SKM-1 treated with dmso at 0.1 percent for 144 hours (cell line): ENCODE measurements around the gene RUNX1.
A peak's percentile ranks its signal among the peaks of the same experiment; 100 is the strongest.

Source experiments
- DNase-seq: peaks from one replicate; lab custom pipeline; 2025; ENCODE audit not compliant: unreplicated experiment; lab: John Stamatoyannopoulos, UW

Gene RUNX1

DNA sequence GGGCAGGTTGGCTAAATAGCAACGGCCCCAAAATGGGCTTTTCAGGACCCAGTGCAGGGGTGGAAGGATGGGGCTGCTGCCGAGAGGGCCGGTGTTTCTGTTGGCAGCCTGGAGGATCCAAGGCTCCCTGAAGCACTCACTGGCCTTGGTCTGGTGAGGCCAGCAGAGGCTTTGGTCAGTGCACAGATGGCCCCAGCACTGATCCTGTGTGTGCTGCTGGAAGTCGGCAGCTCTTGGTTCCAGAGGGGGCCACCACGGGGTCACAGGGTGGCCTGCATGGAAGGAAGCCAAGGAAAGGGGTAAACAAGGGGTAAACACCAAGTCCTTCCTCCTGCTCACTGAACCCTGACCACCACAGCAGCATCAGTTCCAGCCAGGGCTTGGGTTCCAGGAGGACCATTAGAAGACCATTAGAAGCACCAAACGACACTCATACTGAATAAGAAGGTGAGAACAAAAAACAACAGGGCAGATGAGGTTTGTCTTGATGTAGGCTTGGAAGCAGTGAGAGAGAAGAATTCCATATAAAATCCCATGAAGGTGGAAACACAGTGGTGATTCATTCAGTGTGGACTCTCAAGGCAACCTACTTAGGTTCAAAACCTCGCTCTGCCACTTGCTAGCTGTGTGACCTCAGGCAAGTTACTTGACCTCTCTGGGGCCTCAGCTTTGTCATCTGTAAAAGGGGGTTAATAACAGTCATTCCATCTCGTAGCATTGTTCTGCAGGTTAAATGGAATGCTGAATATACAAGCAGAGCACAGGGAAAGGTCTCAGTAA lies 184.5 kb downstream of the RUNX1 start:
- no peak for DNase-seq

GRCh38 chr21:34862951-34863350 lies 186.2 kb downstream of the RUNX1 start:
- no peak for DNase-seq

DNA sequence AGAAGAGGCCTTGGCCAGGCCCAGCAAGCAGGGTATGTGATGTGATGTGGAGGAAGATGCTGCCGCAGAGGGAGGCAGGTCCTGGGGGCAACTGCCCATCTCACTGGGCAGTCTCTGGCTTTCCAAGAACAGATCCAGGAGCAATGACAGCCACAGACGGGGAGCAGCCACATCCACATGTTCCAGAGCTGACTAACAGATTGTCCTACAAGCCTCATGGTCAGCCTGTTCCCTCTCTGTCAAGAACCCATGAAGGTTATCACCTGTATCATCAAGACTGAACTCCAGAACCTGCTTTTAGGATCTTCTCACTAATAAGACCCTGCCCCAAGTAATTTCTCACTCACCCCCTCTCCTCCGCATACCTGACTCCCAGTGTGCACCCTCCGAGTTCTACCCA lies 187.8 kb downstream of the RUNX1 start:
- DNase-seq, result no peak

DNA sequence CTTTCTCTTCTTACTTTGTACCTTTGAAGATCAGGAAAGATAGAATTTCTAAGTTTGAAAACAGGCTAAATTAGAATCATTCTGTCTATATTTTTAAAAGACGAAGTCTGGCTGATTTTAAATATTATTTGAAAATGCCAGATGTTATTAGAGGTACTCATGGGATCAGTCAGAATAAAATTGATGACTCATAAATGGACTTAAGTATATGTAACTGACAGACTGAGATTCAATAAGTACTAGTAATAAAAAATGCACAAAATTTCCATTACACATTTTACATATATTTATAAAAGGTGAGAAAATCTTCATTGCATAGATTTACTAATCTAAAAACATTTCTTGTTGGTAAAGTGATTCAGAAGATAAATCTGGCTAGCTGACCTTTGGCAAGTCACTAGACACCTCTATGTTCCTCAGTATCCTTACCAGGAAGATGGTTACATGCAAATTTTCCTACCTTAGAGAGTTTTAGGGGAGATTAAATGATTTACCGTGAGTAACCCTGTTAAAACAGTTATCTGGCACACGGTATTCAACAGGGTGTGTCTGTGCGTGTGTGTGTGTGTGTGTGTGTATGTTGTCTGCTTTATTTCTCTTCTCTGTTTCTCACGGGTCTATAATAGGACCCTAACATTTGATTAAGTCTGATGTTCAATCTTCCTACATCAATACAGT lies 189.0 kb downstream of the RUNX1 start:
- no peak for DNase-seq

DNA sequence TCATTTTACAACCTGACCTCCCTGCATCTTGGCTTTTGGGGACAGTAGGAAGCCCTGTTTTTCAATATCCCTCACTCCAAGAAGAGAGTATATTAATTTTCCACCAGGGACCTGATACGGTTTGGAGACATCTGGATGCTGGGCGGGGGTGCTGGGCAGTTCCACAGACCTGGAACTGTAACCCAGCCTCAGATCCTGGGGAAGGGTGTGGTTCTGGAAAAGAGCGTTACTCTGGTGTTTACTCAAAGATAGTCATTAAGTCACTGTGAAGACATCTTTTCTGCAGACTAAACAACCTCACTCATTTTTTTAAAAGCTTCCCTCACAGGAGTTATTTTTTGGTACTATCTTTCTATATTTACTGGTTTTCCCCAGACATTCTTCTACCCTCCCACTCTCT lies 190.5 kb downstream of the RUNX1 start:
- no peak for DNase-seq

GRCh38 chr21:34857874-34858273 lies 191.2 kb downstream of the RUNX1 start:
- no peak for DNase-seq

DNA sequence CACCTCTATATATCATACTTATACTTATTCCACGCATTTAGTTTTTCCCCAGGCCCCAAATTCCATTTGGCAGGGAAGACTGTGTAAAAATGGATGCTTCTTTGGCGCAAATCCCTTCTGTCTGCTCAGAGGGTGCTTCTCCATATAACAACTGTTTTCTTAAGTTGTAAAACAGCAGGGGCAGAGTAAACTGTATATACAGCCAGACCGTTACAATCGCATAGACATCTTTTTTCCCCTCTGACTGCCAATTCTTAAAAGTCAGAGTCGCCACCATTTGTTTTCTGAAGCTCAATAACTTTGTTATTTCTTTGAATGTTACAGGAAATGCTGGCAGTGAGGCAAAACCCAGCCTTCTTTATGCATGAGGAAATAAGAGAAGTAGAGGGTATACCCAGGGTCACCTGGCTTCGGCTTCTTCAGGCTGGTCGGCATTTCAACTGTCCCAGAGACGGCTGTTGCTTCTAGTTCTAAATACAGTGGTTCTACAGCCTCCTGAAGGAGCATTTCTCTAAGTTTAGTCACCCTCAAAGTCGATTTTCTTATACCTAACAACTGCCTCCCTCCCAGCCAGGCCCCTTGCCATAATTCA lies 191.9 kb downstream of the RUNX1 start:
- no peak for DNase-seq

GRCh38 chr21:34852448-34852847 lies 196.7 kb downstream of the RUNX1 start:
- DNase-seq, result no peak

- no peak for DNase-seq
These were observed 198.9 kb downstream of the RUNX1 start for GRCh38 chr21:34850166-34850690.

DNA sequence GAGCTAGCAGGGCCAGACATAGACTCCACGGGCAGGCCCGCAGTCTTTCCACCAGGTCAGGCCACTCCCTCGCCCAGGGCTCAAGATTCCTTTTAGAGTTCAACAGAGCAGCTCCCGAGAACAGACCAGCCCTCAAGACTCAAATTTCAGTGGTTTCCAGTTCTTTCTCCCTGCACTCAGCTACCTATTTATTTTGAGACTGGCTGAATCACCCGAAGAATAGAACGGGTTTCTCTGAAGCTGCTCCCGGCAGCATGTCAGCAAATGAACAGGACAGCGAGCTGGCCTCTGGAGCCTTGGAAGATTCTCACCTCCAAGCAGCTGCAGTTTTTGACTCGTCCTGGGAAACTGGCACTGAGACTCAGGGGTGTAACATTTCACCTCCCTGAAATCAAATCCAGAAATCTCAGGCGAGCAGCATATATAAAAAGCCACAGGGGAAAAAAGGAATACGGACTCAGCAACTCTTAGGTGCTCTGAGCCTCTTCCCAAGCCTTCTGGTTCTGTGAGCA lies 202.4 kb downstream of the RUNX1 start:
- no peak for DNase-seq

DNA sequence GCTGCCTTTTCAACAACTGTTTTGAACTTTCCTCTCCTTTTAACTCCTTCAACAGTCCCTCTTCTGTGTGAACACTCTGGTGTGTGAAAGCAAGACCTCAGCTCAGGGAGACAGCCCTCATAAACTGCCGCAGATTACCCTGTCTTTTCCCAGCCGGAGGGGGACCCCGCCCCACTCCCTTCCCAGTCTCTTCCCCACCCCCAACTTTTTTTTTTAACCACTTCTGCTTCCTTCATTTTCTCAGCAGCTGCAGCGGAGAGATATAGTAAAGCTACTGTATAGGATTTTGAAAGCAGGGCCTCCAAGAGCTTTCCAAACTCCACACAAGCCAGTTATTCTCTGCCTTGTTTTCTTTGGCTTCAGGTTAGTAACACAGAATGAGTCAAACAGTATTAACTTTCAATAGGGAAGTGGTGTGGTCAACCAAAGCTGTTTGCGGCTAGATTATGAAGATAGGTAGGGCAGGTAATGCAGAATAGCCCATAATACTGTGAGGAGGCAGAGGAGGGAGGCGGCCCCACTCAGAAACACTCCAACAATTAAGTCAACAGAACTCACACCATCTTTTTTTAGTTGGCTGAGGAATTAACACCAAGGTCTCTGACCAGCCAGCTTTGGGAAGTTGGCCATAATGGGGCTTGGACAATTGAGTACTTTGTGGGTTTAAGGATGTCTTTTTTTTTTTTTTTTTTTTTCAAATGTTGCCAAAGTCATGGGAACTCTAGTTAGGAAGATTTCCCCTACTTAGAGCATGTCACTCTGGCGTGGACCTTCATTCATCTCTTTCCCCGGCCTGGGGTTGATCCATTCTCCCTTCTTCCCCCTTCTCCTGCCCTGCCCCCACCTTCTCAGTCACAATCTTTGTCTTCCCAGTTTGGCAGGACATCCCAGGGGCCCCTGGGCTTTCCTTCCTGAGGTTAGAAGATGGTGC lies 203.3 kb downstream of the RUNX1 start:
- DNase-seq, result peak; percentile 45

DNA sequence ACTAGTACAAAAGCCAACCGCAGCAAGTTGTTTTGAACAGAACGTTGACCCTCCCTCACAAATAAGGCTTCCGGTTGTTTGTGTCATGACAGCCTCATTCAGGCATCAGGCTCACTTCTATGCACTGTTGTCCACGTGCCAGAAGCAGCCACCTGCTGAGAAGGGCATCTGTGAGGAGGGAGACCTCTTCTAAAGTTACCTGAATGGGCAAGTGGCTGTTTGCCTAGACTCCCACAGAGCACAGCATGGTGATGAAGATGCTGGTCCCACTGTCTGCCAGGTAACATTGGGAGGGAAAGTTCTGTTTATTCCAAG lies 204.2 kb downstream of the RUNX1 start:
- no peak for DNase-seq

DNA sequence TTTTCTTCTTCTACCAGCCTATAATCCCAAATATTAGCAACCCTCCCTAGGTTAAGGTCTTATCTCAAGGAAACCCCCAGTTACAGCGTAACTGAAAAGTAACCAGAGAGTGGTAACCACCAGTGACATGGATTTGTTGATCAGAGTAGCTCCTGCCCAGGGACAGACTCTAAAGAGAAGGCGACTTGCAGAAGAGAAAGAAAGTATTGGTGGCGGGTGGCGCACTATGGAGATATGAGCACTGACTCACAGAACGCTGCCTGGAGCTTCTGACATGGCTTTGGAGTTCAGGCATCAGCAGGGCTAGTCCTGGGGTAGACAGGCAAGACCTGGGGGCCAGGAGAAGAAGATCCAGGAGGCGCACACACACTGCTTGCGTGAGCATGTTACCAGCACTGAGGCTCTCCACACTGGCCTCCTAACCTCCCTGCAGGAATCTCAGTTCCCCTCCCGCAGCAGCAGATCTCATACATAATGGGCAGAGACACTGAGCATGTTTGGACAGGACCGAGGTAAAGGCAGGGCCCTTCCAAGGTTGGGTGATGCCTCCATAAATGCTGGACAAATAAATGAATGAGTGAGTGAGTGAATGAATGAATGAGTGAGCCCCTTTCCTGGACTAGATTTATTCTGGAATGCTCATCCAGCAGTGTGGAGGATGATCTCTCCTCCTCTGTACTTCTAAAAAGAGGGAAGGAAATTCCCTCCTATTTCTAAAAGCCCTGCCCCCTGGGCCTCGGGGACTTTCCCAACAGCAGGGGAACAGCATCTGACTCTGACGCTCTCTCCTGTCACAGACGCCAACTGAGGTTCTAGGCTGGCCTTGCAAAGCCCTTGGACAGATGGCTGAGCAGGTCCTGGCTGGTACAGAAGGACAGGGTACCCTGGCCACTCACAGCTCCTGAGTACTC lies 204.8 kb downstream of the RUNX1 start:
- DNase-seq, result no peak

- no peak for DNase-seq
These were observed 205.5 kb downstream of the RUNX1 start for GRCh38 chr21:34843562-34843961.

GRCh38 chr21:34841154-34841553 lies 207.9 kb downstream of the RUNX1 start:
- no peak for DNase-seq

DNA sequence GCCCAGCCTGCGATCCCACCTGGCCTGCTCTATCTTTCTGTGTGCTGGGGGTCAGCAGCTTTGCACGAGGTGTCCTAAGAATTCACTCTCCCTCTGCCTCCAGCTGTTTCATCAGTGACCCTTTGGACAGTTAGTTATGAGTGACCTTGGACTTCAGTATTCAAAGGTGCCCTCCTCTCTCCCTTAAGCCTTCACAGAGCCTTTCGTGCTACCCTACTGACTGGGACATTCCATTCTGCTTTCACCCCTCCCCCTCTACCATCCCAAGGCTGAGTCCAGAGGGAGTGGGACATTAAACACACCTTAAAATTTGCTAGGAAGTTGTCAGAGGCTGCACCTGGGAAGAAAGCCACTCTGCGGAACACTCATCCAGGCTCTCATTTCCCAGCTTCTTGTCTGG lies 208.4 kb downstream of the RUNX1 start:
- DNase-seq, result no peak

DNA sequence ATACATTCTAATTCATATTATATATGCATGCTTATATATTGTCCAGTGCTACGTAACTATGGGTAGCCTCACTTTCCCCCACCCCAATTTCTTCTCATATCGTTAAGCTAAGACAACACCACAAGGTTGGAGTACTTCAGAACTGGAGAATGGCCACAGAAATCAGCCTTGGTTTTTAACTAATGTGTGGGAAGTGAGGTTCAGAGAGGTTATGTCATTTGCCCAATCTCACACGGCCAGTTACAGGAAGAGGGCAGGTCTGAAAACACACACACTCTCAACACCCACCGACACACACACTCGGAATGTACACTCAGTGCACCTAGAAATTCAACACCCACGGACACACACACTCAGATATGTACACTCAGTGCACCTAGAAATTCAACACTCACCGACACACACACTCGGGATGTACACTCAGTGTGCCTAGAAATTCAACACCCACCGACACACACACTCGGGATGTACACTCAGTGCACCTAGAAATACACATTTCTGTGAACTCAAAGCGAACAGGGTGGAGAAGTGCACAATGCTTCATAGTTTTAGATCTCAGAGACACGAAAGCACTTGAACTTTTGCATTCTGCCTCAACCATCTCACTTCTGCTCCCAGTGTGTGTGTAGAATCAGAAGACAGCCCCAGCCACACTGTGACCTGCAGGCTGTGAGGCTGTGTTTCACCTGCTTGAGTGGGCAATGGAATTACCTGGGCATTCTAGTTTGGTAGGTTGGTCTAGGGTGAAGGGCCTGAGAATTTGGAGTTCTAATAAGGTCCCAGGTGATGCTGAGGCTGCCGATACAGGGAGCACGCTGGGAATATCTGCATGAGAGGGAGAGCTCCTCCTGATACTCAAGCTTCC lies 209.9 kb downstream of the RUNX1 start:
- no peak for DNase-seq

DNA sequence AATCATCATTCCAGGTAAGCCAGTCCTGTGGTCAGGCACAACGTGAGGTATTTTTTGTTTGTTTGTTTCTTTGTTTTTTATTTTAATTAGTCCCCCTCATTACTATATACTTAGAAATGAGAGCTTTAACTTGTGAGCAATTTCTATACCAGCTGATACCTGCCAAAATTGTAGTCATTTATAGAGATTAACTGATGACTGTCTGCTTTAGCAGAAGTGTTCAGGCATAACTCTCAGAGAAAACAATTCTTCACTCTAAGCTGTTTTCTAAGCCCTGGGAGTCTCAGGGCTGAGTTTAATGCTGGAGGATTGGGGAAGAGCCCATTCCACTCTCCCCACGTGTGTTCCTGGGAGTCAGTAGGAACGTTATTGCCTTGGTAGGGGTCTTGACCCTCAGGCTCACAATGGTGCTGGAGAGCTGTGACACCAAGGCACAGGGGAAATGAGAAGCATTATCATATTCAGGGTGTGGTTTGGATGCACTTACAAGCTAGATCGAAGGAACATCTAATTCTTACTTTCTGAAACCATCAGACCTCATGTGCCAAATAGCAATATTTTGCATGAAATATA lies 212.1 kb downstream of the RUNX1 start:
- DNase-seq, result no peak
